Activated T-helper 1 cell treated with Interleukin-2 at 50 U/mL for 16 hours (primary cell): ENCODE results near the gene RITA1.
A peak's percentile ranks its signal among the peaks of the same experiment; 100 is the strongest.

ENCODE experiments used
- DNase-seq: peaks from one replicate; pipeline ENCODE4 v3.0.0-alpha.2; 2020; ENCODE audit warnings: low read depth

Gene RITA1

DNA sequence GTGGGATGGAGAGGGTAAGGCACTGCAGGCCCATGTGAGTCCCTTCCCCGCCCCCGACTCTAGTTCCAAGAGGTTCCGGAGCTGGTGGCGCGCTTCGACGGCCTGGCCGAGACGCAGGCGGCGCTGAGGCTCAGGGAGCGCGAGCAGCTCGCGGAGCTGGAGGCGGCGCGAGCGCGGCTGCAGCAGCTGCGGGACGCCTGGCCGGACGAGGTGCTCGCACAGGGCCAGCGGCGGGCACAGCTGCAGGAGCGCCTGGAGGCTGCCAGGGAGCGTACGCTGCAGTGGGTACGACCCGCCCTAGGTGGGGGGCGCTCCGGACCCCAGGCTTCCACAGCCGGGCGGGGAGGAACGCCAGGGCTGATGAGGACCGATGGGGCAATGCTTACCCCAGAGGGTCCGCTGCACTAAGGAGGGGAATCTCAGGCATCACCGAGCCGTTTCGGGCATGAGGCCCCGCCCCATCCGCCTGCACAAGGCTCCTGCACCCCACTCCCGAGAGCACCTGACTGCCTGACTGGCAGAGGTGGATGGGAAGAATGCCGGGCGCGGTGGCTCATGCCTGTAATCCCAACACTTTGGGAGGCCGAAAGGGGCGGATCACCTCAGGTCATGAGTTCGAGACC, 31.1 kb upstream of the RITA1 start:
- no peak for DNase-seq

- no peak for DNase-seq
Measured at GRCh38 chr12:113155060-113155459, 30.5 kb upstream of the RITA1 start.

DNA sequence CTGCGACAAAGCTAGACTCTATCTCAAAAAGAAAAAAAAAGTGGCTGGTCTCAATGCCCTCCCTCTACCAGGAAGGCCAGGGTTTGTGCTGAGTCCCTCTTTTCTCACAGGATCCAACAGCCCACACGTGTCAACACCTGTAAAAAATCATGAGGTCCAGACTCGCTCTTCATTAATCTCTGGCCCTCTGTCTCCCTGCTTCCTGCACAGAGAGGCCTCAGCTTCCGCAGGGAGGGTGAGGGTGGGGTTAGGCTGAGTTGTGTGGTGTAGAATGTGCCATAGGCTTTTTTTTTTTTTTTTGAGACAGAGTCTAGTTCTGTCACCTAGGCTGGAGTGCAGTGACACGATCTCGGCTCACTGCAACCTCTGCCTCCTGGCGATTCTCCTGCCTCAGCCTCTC, 29.9 kb upstream of the RITA1 start:
- DNase-seq = no peak

- DNase-seq = no peak
Measured at GRCh38 chr12:113157218-113157859, 28.2 kb upstream of the RITA1 start.

- no peak for DNase-seq
Measured at GRCh38 chr12:113158439-113159203, 26.9 kb upstream of the RITA1 start.

DNA sequence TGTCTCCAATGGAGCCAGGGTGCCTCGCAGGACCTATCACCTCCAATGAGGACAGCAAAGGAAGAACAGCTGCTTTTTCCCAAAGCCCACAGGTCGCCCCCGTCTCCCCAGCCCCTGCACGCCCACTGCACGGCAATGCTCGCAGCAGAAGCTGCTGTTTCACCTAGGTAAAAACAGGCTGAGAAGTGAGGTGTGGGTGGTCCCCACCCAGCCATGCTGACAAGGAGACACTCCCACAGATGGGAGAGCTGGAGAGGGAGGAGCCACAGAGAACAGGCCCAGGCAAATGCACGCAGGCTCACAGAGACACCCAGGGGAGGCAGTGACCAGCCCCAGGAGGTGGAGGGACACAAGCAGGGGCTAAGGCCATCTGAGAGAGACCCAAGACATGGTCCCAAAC, 25.6 kb upstream of the RITA1 start:
- no peak for DNase-seq

DNA sequence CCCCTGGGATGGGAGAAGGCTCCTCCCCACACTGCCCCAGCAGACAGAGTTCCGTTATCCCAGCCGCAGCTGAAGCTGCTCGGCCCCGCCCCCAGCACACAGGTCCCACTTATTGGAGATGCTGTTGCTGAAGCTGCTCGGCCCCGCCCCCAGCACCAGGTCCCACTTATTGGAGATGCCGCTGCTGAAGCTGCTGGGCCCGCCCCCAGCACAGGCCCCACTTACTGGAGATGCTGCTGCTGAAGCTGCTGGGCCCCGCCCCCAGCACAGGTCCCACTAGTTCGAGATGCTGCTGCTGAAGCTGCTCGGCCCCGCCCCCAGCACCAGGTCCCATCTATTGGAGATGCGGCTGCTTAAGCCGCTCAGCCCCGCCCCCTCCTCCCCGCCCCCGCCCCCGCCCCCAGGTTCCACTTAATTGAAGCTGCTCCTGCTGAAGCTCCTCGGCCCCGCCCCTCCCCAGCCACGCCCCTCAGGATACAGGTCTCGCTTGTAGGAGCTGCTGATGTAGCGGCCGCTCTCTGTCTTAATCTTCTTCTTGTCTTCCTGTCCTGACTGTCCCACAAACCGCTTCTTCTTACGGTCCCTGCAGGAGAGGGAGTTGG, 24.0 kb upstream of the RITA1 start:
- DNase-seq = no peak

DNA sequence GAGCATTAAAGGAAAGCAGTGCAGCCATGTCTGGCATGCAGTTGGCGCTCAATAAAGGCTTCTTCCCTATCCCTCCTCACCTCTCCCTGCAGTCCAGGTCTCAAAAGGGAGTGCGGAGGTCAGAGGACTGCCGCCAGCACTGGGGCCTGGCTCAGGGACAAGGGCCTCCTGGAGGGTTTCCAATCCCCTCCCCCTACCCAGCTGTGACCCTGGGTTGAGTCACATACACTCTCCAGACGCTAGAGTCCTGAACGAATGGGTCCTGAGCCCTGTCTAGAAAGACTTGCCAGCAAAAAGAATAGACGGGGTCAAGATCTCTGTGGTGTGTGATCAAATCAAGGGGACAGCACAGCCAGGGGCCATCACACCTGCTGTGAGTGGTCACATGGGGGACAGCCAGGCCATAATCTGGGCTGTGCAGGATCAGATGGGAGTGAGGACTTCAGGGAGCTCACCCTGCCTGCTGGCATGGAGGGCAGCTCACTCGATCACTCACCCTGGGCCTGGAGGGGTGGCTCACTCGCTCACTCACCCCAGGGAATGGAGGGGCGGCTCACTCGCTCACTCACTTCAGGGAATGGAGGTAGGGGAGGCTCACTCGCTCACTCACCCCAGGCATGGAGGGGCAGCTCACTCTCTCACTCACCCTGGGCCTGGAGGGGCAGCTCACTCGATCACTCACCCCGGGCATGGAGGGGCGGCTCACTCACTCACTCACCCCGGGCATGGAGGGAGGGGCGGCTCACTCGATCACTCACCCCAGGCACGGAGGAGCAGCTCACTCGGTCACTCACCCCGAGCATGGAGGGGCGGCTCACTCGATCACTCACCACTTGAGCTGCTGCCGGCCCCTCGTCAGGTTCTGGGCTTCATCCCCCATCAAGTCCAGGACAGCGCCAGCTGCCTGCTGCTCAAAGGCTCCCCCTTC, 23.2 kb upstream of the RITA1 start:
- DNase-seq = no peak

- no peak for DNase-seq
Measured at GRCh38 chr12:113163030-113163360, 22.5 kb upstream of the RITA1 start.

DNA sequence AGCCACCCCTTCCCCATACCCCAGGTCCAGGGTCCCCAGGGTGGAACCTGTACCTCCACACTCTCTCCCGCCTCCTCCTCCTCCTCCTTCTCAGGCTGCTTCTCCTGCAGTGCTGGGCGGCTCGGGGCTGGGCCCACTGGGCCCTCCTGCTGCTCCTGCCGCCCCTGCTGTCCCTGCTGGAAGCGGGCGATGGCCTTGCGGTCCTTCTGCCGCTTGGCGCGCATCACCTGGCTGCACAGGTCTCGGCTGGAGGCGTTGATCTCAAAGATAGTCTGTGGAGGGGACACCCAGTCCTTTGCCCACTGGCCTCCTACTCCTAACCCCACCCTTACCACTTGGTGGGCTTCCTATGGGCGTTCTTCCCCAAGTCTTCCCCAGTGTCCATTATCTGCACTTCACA, 21.5 kb upstream of the RITA1 start:
- DNase-seq = no peak

DNA sequence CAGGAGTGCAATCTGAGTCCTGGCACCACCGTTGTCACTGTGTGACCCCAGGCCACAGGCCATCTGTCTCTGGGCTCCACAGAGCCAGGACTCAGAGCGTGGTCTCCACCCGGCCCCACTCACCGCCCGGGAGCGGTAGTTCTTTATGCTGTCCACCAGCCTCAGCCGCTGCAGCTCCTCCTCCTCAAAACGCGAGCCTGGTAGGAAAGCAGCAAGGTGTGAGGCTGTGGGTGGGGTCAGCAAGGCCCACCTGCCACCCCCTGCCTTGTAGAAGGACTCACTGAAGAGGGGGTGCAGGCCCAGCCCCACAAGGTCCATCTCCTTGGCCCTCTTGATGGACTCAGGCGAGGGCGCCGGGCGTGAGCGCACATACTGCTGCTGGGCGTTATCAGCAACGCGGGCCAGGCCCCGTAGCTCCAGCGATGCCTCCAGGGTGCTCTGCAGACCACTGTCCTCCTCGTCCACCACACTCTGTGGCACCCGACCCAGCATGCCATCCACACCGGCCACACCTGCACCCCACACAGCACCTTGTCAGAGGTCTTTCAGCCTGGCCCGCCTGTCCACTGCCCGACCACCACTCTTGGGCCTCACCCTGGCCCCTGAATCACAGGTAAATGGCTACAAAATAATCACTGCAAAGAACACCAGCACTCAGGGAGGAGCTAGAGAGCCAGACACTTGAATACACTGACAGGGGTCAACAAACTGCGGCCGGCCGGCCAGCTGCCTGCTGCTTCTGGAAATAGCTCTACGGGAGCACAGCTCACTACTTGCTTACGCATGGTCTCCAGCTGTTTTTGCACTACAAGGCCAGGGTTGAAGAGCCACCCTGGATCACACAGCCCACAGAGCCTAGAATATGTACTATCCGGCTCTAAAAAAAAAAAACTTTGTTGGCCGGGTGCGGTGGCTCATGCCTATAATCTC, 19.7 kb upstream of the RITA1 start:
- no peak for DNase-seq

GRCh38 chr12:113167868-113168267, 17.7 kb upstream of the RITA1 start:
- no peak for DNase-seq

- no peak for DNase-seq
Measured at GRCh38 chr12:113169697-113170096, 15.8 kb upstream of the RITA1 start.

GRCh38 chr12:113170457-113170856, 15.1 kb upstream of the RITA1 start:
- no peak for DNase-seq

GRCh38 chr12:113170926-113171325, 14.6 kb upstream of the RITA1 start:
- no peak for DNase-seq

DNA sequence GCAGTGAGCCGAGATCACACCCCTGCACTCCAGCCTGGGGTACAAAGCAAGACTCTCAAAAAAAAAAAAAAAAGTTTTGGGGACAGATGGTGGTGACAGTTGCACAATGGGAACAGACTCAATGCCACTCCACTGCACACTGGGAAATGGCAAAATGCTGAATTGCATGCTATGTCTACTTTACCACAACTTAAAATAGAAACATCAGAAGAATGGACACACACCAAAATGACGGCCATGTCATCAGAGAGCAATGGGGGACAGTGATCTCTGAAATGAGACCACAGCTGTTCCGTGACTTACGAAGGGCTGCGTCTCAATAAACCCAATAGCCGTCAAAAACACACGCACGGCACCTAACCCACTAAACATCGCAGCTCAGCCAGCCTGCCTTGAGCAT, 14.0 kb upstream of the RITA1 start:
- no peak for DNase-seq

- no peak for DNase-seq
Measured at GRCh38 chr12:113172185-113172584, 13.3 kb upstream of the RITA1 start.

- DNase-seq = no peak
Measured at GRCh38 chr12:113173081-113173698, 12.3 kb upstream of the RITA1 start.

GRCh38 chr12:113174461-113175384, 10.8 kb upstream of the RITA1 start:
- peak; percentile 57 for DNase-seq
